Putamen (tissue), 1 donor: ENCODE measurements around the gene GALNS.

Source experiments
- DNase-seq: peaks from one replicate; pipeline ENCODE4 v3.0.0-alpha.2; 2016; ENCODE audit warnings: low spot score

Gene GALNS

DNA sequence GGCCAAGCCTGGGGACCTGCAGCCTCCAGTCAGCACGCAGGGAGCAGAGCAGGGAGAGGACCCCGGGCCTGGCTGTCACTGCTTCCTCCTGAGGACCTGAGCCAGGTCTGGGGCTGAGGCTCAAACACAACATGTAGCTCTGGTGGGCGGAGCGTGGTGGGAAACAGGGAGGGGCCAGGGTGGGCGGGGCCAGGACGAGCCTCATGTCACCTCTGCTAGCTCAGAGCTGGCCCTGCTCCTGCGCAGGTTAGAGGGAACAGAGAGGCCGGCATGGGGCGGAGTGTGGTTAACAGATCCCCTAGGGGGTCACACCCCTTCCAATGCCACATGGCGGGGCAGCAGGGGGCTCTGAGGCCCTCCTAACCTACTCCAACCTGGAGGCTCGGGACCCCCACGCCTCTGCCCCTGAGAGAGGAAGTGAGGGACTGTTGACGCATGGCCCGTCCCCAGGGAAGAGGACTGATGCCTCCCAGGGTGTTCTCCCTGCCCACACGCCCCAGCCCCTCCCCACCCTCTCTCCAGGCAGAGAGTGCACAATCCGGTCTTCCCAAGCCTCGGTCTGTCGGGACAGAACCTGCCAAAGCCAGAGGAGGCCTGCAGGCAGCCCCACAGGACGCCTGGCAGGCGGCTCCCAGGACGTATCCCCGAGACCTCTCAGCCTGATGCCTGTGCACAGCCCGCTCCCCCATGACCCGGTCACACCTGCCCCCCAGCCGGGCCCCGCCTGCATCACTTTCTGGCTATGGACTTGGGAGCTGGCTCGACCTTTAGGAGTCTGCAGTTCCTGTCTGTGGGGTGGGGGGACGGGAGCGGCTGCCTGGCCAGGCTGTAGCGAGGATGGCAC is 86.9 kb downstream of the GALNS start:
- DNase-seq: no peak

DNA sequence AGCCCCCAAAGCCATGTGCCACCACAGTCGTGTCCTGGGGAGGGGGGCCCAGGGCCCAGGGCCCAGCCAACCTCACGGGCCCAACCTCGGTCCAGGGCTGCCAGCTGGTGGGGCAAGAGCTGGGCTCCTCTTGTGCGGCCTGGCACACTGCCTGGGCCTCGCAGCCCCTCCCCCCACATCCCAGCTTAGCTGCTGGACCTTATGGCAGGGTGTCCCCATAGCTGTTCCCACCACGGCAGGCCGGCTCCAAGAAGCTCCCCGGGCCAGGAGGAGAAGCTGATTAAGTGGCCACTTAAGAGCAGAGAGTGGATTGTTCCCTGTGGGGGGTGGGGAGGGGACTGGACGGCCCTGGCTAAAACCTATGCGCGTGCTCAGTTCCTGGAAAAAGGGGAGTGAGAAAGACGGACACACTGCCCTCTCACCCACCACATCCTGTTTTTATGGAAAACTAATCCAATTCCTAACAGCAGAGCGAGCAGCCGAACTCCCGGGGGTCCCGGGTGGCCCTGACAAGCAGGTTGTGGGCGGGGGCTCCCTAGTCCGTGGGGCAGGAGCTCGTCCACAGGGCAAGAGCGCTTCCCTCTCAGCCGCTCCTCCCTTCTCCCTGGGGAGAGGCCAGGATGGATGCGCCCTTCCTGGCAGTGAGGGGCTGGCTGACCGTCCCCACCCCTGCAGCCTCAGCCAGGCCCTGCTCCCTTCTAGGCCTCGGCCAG is 88.5 kb downstream of the GALNS start:
- no peak for DNase-seq

DNA sequence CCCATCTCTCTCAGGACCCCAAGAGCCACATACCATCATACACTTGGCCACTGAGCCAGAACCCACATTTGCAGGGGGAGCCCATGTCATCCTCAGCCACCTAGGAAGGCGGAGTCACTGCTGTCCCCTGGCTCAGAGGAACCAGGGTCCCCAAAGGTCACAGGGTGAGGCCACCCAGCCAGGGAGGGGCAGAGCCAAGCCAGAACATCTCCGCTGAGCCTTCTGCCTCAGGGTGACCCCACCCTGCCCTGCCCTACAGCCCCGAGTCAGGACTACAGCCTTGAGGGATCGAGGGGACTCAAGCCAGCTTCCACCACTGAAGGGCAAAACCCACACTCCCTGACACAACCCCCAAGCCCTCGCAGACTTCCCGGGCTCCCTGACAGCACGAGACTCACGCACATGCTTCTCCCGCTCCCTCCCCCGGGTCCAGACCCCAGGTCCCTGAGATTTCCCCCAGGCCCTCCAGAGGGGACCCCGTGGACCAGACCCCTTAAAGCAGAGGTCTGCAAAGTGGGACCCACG is 89.1 kb downstream of the GALNS start:
- no peak for DNase-seq

DNA sequence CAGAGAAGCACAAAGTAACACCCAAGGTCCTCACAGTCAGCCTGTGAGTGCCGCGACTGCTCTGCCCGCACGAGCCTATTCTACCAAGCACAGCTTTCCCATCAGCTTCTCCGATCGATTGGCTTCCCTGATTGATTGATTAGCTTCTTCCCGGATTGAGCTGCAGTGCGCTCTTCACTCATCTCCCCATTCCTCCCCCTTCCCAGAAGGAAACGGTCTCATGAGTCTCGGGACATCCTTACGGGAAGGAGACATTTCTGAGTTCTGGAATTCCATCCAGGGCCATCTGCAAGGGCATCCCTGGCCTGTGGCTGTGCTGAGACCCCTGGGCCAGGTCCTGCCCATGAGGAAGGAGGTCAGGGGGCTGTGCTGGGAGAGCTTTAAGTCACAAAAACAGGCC is 89.8 kb downstream of the GALNS start:
- no peak for DNase-seq

DNA sequence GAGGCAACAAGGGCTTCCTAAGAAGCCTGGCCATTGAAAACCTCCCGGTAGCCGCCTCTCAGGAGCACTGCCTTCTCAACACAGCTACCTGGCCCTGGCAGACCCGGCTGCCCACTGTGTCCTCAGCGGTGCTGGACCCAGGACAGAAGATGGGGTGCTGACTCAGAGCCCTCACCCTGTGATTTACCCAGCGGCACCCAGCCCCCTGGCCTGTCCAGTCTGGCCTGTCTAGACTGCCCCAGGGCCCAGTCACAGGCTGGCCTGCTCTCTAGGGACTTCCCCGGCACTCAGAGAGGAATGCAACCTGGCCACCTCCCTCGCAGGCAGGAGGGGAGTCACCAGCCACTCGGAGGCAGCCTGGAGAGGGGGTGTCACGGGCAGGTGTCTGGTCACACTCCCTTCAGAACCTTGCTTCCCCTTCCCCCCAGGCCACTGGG is 91.8 kb downstream of the GALNS start:
- DNase-seq: no peak

DNA sequence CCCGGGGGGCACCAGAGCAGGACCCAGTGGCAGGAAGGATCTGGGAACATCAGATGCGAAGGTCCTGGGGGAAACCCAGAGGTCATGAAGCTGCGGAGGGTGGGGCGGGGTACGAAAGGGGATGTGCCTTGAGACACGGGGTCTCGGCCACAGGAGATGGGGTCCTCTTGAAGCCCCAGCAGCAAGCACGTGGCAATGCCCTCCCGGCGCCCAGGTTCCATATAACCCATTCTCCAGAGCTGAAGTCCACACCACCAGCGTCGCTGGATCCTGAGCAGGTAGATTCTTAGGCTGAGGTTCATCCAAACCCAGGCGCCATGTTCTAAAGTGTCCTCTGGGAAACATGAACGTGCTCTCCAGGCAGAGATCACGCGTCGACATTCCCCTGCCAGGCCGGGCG is 92.7 kb downstream of the GALNS start:
- no peak for DNase-seq
